Inferior parietal cortex (tissue), 1 donor: ENCODE data around the gene ELAC1.
"Not testable (repeated sequence)": the region's sequence is repeated elsewhere in the genome, so short reads cannot be mapped to it uniquely, and the experiment has no call there.

Experiments
- DNase-seq: peaks from one replicate; pipeline ENCODE4 v3.0.0-alpha.2; 2016; ENCODE audit errors: extremely low spot score

Gene ELAC1, protein sequence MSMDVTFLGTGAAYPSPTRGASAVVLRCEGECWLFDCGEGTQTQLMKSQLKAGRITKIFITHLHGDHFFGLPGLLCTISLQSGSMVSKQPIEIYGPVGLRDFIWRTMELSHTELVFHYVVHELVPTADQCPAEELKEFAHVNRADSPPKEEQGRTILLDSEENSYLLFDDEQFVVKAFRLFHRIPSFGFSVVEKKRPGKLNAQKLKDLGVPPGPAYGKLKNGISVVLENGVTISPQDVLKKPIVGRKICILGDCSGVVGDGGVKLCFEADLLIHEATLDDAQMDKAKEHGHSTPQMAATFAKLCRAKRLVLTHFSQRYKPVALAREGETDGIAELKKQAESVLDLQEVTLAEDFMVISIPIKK

DNA sequence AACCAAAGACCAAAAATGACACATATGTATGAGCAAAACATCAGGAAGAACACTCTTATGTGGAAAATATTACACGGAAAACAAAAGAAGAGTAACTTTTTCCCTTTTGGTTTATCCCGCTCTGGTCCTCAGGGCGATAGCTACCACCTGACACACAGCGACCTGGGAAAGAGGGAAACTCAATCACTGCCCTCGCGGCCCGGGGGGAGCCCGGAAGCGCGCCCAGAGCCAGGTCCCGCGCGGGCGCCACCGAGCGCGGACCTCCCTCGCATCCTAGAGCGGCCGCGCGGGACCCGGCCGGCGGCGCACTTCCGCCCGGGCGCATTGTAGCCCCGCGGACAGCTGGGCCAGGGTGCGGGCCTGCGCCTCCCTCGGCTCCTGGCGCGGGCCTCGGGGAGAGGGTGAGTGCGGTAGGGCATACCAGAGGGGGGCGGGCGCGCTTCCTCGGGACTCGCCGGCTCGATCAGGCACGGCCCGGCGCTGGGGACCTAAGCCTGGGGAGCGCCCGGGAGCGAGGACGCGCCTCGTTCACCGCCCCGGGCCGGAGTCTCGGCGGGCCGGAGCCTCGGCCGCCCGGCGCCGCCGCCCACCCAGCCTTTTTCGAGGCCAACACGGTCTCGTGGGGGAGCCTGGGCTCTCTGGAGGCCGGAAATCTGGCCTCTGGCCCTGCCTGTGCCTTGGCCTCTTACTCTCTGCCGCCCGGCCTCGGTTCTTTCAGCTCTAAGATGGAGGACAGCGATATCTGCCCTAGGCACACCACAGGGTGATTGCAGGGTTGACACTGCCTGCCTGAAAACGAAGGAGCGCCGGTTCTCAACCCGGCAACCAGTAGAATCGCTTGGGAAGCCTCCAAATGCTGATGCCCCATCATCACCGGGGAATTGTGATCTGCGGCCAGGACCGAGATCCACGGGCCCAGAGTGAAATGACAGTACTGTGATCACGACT is at the start of gene ELAC1:
Gene ELAC1 (plus strand): TSS at position 327 of the 948 bp plus-strand sequence. CDS start 6,365 bp downstream, outside the sequence.
- DNase-seq = peak; percentile 74

DNA sequence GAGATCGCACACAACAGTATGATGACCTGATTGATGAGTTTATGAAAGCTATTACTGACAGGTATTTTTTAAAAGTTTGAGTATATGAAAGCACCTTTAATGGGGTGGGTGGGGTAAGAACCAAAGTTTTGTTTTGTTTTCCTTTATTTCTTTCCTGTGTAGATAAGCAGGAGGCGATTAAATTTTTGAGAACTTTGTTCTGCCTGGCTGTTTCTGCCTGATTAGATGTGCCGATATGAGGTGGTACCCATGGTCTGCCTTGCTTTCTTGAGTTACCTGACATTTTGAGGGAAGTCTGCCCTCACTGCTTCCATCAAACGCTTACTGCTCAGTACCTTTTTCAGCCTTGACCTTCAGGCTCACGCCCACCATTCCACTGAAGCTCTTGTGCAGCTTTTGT is 49.7 kb upstream of the ELAC1 start:
- DNase-seq = no peak

DNA sequence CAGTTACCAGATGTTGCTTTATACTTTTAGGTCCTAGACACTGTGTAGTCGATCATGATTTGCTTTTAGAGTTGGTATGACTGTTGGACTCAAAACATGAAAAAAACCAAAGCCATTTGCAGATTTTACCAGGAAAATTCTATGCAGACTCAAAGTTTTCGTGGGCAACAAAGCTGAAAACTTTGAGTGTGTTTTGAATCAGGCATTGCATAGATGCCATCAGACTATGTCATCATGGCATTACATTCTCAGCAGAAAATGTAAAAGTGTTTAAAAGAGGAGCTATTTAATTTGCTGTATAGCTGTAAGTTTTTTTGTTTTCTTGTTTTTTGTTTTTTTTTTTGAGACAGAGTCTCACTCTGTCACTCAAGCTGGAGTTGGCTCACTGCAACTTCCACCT is 43.5 kb upstream of the ELAC1 start:
- DNase-seq = no peak

DNA sequence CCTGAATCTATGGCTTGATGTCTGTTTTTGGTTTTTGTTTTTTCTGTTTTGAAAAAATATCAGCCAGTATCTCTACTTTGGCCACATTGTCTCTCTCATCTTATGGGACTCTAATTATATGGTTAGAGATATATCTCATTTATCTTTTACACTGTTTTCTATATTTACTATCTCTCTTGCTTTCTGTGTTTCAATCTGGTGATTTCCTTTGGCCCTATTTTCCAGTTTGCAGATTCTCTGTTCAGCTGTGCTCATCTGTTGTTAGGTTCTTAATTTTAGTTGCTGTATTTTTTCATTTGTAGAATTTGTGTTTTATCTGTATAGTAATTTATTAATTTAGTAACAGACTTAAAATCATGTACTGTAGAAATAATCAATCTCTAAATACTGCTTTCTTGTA is 41.3 kb upstream of the ELAC1 start:
- no peak for DNase-seq

DNA sequence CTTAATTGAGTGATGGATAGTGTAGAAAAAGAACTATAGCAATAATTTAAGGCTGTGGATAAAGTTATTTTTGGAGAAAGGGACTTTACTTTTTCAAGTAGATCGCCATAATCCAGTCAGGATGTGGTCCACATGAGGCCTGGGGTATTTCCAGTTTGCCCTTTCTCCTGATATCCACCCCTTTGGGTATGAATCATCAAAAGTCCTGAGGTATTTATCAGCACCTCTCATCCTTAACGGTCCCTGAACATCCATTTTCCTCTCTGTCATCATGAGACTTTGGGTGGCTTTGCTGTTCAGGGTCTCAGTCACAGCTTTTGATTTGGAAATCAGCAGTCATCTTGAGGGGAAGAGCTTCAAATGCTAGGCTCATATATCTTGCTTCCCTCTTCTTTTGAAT is 39.3 kb upstream of the ELAC1 start:
- no peak for DNase-seq

DNA sequence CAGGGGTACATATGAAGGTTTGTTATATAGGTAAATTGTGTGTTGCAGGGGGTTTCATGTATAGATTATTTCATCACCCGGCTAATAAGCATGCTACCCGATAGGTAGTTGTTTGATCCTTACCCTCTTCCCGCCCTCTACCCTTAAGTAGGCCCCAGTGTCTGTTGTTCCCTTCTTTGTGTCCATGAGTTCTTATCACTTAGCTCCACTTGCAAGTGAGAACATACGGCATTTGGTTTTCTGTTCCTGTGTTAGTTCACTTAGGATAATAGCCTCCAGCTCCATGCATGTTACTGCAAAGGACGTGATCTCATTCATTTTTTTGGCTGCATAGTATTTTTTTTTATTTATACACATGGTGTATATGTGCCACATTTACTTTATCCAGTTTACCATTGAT is 34.2 kb upstream of the ELAC1 start:
- no peak for DNase-seq

DNA sequence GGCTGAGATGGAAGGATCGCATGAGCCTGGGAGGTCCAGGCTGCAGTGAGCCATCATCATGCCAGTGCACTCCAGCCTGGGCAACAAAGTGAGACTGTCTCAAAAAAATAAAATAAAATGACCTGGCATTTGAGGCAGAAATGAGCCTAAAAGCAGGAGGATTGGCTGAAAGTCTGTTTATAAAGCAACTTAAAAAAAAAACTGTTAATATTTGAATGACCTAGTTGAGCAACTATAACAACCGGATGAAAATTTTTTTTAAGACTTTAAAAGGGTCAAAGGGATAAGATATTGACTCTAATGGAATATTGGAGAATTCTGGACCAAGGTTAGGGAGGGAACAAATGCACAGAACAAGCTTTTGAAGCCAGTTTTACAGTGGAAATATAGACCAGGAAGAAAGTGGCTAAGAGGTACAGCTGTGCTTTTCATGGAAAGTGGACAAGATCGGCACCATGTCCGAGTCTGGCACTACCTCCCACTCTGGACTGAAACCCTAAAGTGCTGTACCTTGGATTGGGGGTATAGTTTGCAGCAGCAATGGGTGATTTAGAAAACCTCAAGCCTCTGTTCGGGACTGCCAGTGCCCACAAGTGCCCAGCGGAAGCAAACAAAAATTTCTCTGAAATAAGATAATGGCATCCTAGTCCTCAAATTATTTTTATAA is 33.2 kb upstream of the ELAC1 start:
- no peak for DNase-seq

DNA sequence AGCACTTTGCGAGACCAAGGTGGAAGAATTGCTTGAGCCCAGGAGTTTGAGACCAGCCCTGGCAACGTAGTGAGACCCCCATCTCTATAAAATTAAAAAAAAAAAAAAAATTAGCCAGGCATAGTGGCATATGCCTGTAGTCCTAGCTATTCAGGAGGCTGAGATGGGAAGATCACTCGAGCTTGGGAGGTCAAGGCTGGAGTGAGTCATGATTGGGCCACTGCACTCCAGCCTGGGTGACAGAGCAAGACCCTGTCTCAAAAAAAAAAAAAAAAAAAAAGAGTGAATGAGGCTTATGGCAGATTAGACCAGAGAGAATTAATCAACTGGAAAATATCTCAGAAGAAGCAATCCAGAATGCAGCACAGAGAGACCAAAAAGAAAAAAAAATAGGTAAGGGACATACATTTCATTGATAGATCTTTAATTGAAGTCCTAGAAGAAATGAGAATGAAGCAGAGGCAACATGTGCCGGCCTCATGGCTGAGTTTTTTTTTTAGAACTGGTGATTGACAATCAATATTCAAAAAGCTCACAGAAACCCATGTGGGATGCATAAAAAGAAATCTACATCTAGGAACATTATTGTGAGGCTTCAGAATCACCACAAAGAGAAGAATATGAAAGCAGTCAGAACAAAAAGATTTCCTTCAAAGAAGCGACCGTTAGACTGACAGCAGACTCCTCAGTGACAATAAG is 32.2 kb upstream of the ELAC1 start:
- DNase-seq = no peak

DNA sequence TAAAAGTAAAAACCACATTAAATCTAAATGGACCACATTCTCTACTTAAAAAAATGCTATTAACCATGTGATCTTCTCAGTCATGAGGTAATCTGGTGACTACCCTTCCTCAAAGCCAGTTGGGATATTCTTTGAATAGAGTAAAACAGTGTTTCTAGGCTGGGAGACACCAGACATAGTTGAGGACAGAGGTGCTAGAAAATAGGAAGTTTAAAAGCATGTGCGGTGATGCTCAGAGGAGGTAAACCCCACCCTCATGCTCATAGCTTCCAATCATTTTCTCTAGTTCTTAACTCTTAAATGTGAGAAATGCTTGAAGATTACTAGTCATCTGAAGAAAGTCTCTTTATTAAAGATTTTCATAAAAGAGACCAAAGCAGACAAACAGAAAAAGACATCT is 30.7 kb upstream of the ELAC1 start:
- no peak for DNase-seq

DNA sequence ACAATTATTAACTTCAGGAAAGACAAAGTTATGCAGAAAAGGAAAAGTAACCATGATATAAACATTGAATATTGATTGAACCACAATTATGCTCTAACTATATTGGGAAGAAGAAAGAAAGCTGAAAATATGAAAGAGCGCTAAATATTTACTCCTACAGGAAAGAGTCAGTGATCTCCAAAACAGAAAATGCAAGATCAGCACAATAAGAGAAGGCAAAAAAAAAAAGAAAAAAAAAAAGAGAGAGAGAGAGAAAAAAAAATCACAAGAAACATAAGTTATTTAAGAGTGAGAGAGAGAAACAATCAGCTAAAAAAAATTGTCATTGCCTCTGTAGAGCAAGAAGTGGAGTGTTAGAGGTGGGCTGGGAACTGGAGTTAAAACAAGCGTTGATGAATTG is 28.9 kb upstream of the ELAC1 start:
- no peak for DNase-seq

DNA sequence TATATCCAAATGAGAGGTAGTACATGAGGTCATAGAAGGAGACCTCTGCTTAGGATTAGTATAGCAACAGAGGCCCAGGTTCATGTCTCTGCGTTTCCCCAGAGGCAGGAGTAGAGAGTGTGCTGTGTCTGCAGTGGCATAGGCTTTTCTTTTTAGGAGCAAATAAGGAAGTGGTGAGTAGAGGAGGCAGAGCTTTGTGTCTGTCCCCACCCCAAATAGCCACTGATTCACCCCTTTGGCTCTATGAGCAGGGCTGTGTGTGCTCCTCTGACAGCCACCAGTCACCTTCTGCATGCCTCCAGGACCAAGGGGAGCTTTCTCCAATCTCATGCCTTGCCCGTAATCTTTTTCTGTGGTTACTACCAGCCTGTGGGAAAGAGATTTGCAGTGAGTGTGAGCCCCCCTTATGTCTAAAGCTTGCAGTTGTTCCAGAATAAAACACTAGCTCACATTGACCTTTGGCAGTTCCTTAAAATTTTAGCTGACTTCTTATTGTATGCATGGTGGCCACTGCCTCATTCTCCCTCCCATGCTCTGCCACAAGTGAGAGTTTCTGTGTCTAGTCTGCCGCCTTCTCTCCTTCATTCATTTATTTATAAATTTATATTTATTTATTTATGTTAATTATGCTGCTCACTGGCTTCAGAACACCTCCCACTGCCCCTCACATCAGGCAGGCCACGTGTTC is 23.5 kb upstream of the ELAC1 start:
- no peak for DNase-seq

DNA sequence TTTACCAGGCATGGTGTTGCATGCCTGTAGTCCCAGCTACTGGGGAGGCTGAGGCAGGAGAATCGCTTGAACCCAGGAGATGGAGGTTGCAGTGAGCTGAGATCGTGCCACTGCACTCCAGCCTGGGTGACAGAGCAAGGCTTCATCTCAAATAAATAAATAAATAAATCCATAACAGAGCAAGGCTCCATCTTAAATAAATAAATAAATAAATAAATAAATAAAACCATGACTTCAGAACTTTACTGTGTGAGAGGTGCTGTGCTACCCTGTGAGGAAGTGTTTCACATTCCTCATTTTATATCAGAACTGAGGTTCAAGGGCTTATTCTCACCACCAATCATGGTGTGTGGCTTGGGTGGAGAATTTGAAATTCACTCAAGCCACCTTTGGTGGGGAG is 21.9 kb upstream of the ELAC1 start:
- not testable (repeated sequence) for DNase-seq

DNA sequence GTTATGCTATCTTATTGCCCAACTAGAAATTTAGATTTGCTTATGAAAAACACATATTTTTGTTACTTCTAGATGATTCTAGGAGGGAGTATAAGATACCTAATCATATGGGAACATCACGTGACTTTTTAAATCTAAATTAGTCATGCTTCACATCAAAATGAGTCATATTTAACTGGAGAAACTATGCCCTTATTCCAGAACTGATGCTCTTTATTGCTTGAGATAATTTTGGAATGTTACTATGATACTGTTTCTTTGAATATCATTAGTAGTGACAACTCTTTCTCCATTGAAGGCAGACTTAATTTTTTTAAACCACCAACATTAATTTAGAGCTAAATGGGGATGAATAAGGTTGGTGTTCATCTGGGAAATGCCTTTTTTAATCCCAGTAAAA is 19.9 kb upstream of the ELAC1 start:
- DNase-seq = no peak

DNA sequence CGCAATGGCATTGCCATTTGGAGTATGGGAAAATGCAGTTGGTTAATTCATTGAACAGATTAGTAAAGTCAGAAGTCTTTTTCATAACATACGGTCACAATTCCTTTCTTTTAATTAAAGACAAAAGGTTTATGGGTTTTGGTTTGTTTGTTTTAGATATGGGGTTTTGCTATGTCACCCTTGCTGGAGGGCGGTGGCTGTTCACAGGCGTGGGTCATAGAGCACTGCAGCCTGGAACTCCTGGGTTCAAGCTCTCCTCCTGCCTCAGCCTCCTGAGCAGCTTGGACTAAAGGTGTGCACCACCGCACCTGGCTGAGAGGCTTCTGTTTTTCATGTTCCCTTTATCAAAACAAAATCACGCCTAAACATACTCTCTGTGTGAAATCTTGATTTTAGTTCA is 18.7 kb upstream of the ELAC1 start:
- DNase-seq = no peak

DNA sequence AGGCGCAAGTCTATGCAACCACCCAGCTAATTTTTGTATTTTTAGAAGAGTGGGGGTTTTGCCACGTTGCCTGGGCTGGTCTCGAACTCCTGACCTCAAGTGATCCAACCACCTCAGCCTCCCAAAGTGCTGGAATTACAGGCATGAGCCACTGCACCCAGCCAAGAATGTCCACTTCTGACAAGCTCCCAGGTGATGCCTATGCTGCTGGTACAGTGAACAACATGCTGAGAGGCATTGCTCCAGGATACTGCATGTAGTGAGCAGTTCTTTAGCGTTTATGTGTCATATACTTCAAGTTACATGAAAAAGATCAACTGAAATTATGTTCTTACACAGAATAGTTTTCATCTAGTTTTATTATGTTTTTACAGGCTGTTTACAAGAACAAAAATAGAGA is 17.2 kb upstream of the ELAC1 start:
- DNase-seq = no peak

DNA sequence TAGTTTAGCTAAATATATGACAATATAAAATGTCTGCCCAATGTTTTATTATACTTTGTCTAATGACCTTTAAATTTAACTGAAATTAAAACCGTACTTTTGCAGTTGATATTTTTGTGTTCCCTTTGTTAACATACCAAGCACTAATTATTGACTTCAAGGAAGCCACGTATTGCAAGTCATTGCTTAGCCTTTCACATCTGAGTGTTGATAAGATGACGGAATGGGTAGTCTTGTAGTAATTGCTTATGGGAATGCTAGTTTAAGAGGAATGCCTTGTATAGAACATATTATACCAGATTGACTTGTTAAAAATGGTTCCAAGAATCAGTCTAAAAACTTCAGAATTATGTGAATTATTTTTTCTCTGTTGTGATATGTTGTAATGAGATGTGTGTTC is 14.0 kb upstream of the ELAC1 start:
- no peak for DNase-seq

DNA sequence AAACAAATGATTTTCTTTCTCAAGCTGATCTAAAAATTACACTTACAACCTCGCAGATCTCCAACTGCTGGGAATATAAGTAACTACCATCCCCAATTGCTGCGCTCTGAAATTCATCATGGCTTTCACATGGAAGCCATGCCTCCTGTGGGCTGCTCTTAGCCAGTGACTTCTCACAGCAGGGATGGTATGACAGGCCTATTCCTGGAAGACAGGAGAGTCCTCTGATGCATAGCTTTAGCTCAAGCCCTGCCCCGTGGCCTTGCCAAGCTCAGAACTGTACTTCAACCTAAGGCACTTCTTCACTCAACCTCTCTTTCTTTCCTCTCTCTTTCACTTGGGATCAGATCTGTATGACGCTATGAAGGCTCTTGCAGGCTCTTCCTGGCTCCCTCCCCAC is 12.6 kb upstream of the ELAC1 start:
- DNase-seq = no peak

DNA sequence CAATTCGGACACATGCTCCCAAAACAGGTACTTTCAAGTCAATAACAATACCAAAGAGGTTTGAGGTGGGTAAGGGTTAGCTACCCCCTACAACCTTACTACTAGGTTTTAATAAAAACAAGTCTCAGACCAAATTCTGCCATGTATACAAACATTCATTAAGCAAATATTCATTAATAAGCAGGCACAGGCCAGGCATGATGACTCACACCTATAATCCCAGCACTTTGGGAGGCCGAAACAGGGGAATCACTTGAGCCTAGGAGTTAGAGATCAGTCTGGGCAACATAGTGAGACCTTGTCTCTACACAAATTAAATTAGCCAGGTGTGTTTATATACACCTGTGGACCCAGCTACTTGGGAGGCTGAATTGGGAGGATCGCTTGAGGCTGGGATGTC is 11.7 kb upstream of the ELAC1 start:
- DNase-seq = no peak

DNA sequence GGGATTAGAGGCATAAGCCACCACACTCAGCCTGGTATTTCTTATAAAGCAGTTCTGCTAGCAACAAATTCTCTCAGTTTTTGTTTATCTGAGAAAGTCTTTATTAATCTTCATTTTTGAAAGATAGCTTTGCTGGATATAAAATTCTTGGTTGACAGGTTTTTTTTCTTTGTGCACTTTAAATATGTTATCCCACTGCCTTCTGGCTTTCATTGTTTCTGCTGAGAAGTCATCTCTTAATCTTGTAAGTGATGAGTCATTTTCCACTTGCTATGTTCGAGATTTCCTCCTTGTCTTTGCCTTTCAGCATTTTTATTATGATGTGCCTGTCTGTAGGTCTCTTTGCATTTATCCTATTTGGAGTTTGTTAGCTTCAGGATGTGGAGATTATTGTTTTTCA is 5.9 kb upstream of the ELAC1 start:
- DNase-seq = no peak

DNA sequence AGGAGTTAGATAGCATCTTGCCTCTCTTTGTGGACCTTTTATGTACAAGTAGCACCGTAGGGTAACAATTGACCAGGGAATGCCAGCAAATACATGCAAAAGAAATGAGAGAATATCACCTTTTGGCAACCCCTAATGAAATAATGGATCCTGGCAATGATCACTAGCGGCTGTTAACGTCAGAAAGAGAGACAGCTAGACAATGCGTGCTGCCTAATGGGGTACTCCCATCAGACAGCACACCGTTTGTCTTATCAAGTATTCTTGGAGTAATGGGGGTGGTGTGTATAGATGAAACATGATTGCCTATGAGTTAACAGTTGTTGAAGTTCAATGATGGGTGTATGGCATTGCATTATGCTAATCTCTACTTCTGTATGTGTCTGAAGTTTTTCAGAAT is 1.6 kb downstream of the ELAC1 start:
- DNase-seq = no peak

DNA sequence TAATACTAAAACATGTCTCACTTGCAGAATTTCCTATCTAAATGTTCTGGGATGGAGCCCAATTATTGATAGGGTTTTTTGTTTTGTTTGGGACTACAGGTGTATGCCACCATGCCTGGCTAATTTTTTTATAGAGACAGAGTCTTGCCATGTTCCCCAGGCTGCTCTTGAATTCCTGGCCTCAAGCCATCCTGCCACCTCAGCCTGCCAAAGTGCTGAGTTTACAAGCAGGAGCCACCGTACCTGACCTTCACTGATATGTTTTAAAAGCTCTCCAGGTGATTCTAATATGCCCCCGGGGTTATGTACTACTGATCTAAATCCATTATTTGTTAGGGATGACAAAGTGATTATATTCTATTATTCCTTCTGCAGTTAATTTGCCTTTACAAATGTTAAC is 2.2 kb downstream of the ELAC1 start:
- no peak for DNase-seq
